Kidney (tissue), 14 donors: Measurements from ENCODE around the gene MCRIP2. TPM values are rescaled to one million over a fixed set of nuclear protein-coding genes. Genes with fewer than 3 reads are reported as not detected.

Source experiments
- DNase-seq, 5 donors: peaks; one replicate each; pipeline ENCODE4 v3.0.0-alpha.2; 2013 to 2020
- FAIRE-seq: peaks from 2 replicates; lab custom pipeline; 2012; peaks lifted over from hg19 to GRCh38; lab: Jason Lieb, UNC
- H3K27ac ChIP-seq, 2 donors: one replicate each; pipeline ENCODE4 v1.7.0; 2013; ENCODE audit warnings: low read depth in 2 of 2, low read length in 2 of 2, inconsistent platforms in 1 of 2
- H3K27me3 ChIP-seq: one replicate; pipeline ENCODE4 v1.7.1; 2013; ENCODE audit warnings: low read length, inconsistent platforms; ENCODE audit not compliant: control insufficient read depth, insufficient read depth
- H3K36me3 ChIP-seq, 3 donors: one replicate each; pipeline versions ENCODE4 v1.7.0 to v1.7.1; 2013; ENCODE audit warnings: low read length in 3 of 3, control low read depth in 1 of 3, inconsistent platforms in 1 of 3; ENCODE audit not compliant: insufficient read depth in 3 of 3, control insufficient read depth in 2 of 3
- H3K4me1 ChIP-seq, 3 donors: one replicate each; pipeline versions ENCODE4 v1.7.0 to v1.7.1; 2013; ENCODE audit warnings: low read length in 3 of 3, inconsistent platforms in 1 of 3, low read depth in 1 of 3; ENCODE audit not compliant: control insufficient read depth in 2 of 3, insufficient read depth in 2 of 3
- H3K4me3 ChIP-seq, 3 donors: one replicate each; pipeline versions ENCODE4 v1.7.0 to v1.8.1; 2013; ENCODE audit warnings: low read length in 3 of 3, control low read depth in 1 of 3, inconsistent platforms in 1 of 3
- H3K9ac ChIP-seq, 3 donors: one replicate each; pipeline versions ENCODE4 v1.7.0 to v1.7.1; 2013; ENCODE audit warnings: low read length in 3 of 3, control low read depth in 1 of 3, inconsistent platforms in 1 of 3
- H3K9me3 ChIP-seq, 3 donors: one replicate each; pipeline versions ENCODE4 v1.7.0 to v1.7.1; 2013; ENCODE audit warnings: low read length in 3 of 3, control low read depth in 1 of 3, inconsistent platforms in 1 of 3; ENCODE audit not compliant: control insufficient read depth in 2 of 3, insufficient read depth in 1 of 3
- CTCF ChIP-seq: IDR thresholded peaks from 3 replicates; pipeline ENCODE4 v1.5.1; 2012; ENCODE audit warnings: mild to moderate bottlenecking, moderate library complexity, borderline replicate concordance; ENCODE audit not compliant: insufficient read depth; ENCODE audit errors: extremely low read depth
- intact Hi-C: fragments of 100-400 bp; cut with DNase I; formaldehyde crosslinking; loops from one replicate; pipeline ENCODE4 v1.11.1; 2022
- polyA plus RNA-seq: library from polyadenylated mRNA; stranded (reverse); fragments of 350-450 nt; fragmentation: Illumina TruSeq; extraction: RNeasy Lipid Tissue Mini Kit (QIAGEN cat#74804); gene quantifications from one replicate; pipeline ENCODE4 v1.2.3, GENCODE V29; 2014; ENCODE audit warnings: low read depth, low replicate concordance; ENCODE audit not compliant: insufficient read depth
- total RNA-seq: library from RNA; stranded (reverse); fragmentation: NEBNext Ultra II Directional; extraction: Animal tissue kit (Norgen Biotek cat#: 25700); gene quantifications from one replicate; pipeline ENCODE4 v1.2.1, GENCODE V29; 2021
- donor health status: control.
- donor health status: control.
- donor health status: control.
- donor health status: control.
- donor health status: control.
- donor health status: DM: yes; HTN: yes; CAD: no.
- donor health status: Normal renal cell carcinoma (clear cell type).

Gene MCRIP2
- total and polyA plus RNA-seq, 2 donors from 2014 or later: 36.9 to 265 TPM

- no peak for DNase-seq
- Histone ChIP-seq H3K27me3 (no peaks in the 10 kb centered on the region), H3K9ac (peak overlapping the region in 2 of 3 donors; percentile 33 to 61), H3K4me1 (peaks cover 0 to 14% (median 4%) of the 10 kb centered on the region in 3 donors), H3K27ac (peak overlapping the region; percentile 2 to 9), H3K36me3 (peaks cover 0 to 12% (median 3%) of the 10 kb centered on the region in 3 donors), H3K9me3 (no peaks in the 10 kb centered on the region), H3K4me3 (peak overlapping the region in 2 of 3 donors; percentile 6 to 77)
- intact Hi-C loops: no loop called here
- no peak for FAIRE-seq
- TF ChIP-seq CTCF: no peak
Measured at GRCh38 chr16:667113-667779, 25.6 kb downstream of the MCRIP2 start.

- no peaks in the 10 kb centered on the region for H3K27me3 ChIP-seq
- peaks cover 0 to 14% (median 4%) of the 10 kb centered on the region in 3 donors for H3K4me1 ChIP-seq
- H3K4me3 ChIP-seq: peak within 1 kb of the TSS; percentile 39 to 77 (median 49)
- H3K27ac ChIP-seq: peak within 1 kb of the TSS; percentile 17 to 43
- H3K9ac ChIP-seq: peak within 1 kb of the TSS in 2 of 3 donors; percentile 77 to 87
- intact Hi-C loops: no loop called here
- no peaks in the 10 kb centered on the region for H3K9me3 ChIP-seq
- DNase-seq (peak; percentile 94 to 98 (median 96)), FAIRE-seq (no peak)
- TF ChIP-seq CTCF: peak; percentile 83
- H3K36me3 ChIP-seq: peaks cover 0 to 12% (median 8%) of the 10 kb centered on the region in 3 donors
Measured at GRCh38 chr16:667780-668518, 26.3 kb downstream of the MCRIP2 start, which contains the start of gene RHOT2. Gene RHOT2 (plus strand): TSS chr16:668132. CDS start chr16:668200, 68 bp downstream.

DNA sequence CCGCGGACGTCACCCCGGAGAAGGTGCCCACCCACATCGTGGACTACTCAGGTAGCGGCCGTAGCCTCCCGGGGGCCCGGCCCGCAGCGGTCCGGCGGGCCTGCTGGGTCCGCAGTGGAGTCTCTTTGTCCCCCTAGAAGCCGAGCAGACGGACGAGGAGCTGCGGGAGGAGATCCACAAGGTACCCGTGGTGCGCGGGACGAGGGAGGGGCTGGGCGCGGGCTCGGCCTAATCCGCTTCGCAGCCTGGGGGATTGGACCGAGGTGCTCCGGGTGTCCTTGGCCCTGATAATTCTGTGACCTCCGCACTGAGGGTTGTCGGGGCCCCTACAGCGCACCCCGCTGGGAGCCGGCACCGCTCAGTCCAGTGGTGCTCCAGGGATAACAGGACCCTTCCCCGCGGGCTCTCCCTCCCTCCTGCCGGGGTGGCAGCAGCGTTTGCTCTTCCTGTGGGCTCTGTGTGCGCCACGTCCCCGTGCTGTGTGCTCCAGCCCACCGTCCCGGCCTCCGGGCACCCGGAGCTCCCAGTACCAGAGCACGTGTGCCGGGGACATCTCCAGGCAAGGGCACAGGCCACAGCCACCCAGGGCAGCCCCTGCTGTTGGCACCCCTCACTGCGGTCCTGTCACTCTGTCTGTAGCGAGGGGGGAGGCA lies 27.0 kb downstream of the MCRIP2 start:
- Histone ChIP-seq H3K4me3 (peak overlapping the region; percentile 39 to 77 (median 49)), H3K9ac (peak overlapping the region in 2 of 3 donors; percentile 77 to 87), H3K27me3 (no peaks in the 10 kb centered on the region), H3K9me3 (no peaks in the 10 kb centered on the region), H3K36me3 (peaks cover 0 to 12% (median 10%) of the 10 kb centered on the region in 3 donors), H3K4me1 (peaks cover 0 to 14% (median 4%) of the 10 kb centered on the region in 3 donors), H3K27ac (peak overlapping the region; percentile 17 to 43)
- TF ChIP-seq CTCF: no peak
- no peak for DNase-seq
- intact Hi-C loops: no loop called here
- no peak for FAIRE-seq
